Liver (tissue), 9 donors: ENCODE data around the gene CCDC92B. TPM values are rescaled to one million over a fixed set of nuclear protein-coding genes. Genes with fewer than 3 reads are reported as not detected.

Experiments
- DNase-seq: peaks from one replicate; pipeline ENCODE4 v3.0.0-alpha.2; 2017; ENCODE audit warnings: low spot score
- H3K27ac ChIP-seq, 2 donors: one replicate each; pipeline ENCODE4 v1.7.0; 2013; ENCODE audit warnings: inconsistent platforms in 2 of 2, low read length in 2 of 2, control low read depth in 1 of 2, low read depth in 1 of 2, mild to moderate bottlenecking in 1 of 2
- H3K27me3 ChIP-seq, 4 donors: one replicate each; pipeline versions ENCODE4 v1.6.1 to v1.7.0; 2013; ENCODE audit warnings: low read length in 3 of 4, inconsistent platforms in 1 of 4, mild to moderate bottlenecking in 1 of 4, moderate library complexity in 1 of 4; ENCODE audit not compliant: control insufficient read depth in 4 of 4, insufficient read depth in 4 of 4
- H3K36me3 ChIP-seq, 4 donors: one replicate each; pipeline versions ENCODE4 v1.6.1 to v1.7.0; 2013; ENCODE audit warnings: low read length in 3 of 4, mild to moderate bottlenecking in 3 of 4, low read depth in 1 of 4, moderate library complexity in 1 of 4; ENCODE audit not compliant: control insufficient read depth in 4 of 4, insufficient read depth in 3 of 4
- H3K4me1 ChIP-seq, 4 donors: one replicate each; pipeline versions ENCODE4 v1.6.1 to v1.7.0; 2013; ENCODE audit warnings: low read length in 3 of 4, mild to moderate bottlenecking in 3 of 4, moderate library complexity in 1 of 4; ENCODE audit not compliant: control insufficient read depth in 4 of 4, insufficient read depth in 4 of 4
- H3K4me3 ChIP-seq, 3 donors: one replicate each; pipeline versions ENCODE4 v1.6.1 to v1.7.0; 2013; ENCODE audit warnings: low read length in 3 of 3, control low read depth in 1 of 3, low read depth in 1 of 3, mild to moderate bottlenecking in 1 of 3
- H3K9ac ChIP-seq, 2 donors: one replicate each; pipeline ENCODE4 v1.7.0; 2013; ENCODE audit warnings: low read length in 2 of 2, mild to moderate bottlenecking in 2 of 2, moderate library complexity in 2 of 2, control low read depth in 1 of 2, low read depth in 1 of 2
- H3K9me3 ChIP-seq, 4 donors: one replicate each; pipeline versions ENCODE4 v1.6.1 to v1.7.0; 2013; ENCODE audit warnings: low read length in 3 of 4; ENCODE audit not compliant: control insufficient read depth in 4 of 4
- ATF3 ChIP-seq: IDR thresholded peaks from 2 replicates; pipeline ENCODE4 v1.6.1; 2016; ENCODE audit warnings: antibody characterized with exemption
- CTCF ChIP-seq: fragments of 150-350 bp; IDR thresholded peaks from 2 replicates; pipeline ENCODE4 v1.5.1; 2017; ENCODE audit warnings: improper control_type of control experiment, low read depth, low read length; ENCODE audit not compliant: missing input control
- EGR1 ChIP-seq, 2 donors: IDR thresholded peaks; 2 replicates each; pipeline ENCODE4 v1.6.1; 2016 to 2018; ENCODE audit warnings: antibody characterized with exemption in 2 of 2, low read depth in 2 of 2
- FOXA1 ChIP-seq: IDR thresholded peaks from 2 replicates; pipeline ENCODE4 v1.6.1; 2016; ENCODE audit warnings: antibody characterized with exemption
- FOXA2 ChIP-seq: IDR thresholded peaks from 2 replicates; pipeline ENCODE4 v1.6.1; 2016; ENCODE audit warnings: antibody characterized with exemption
- GABPA ChIP-seq, 2 donors: IDR thresholded peaks in 1 of 2; conservative IDR thresholded peaks in 1 of 2; 2 replicates each; pipeline ENCODE4 v1.6.1; 2016; ENCODE audit warnings: antibody characterized with exemption in 2 of 2, mild to moderate bottlenecking in 1 of 2, moderate library complexity in 1 of 2
- HNF4A ChIP-seq, 2 donors: conservative IDR thresholded peaks; 2 replicates each; pipeline ENCODE4 v1.6.1; 2016; ENCODE audit warnings: antibody characterized with exemption in 2 of 2, mild to moderate bottlenecking in 2 of 2
- HNF4G ChIP-seq: IDR thresholded peaks from 2 replicates; pipeline ENCODE4 v1.6.1; 2016; ENCODE audit warnings: antibody characterized with exemption
- JUND ChIP-seq, 2 donors: IDR thresholded peaks; 2 replicates each; pipeline ENCODE4 v1.6.1; 2016; ENCODE audit warnings: antibody characterized with exemption in 2 of 2
- MAX ChIP-seq: IDR thresholded peaks from 2 replicates; pipeline ENCODE4 v1.6.1; 2016; ENCODE audit warnings: antibody characterized with exemption
- NR2F2 ChIP-seq: IDR thresholded peaks from 2 replicates; pipeline ENCODE4 v1.6.1; 2016; ENCODE audit warnings: antibody characterized with exemption
- RAD21 ChIP-seq, 2 donors: IDR thresholded peaks; 2 replicates each; pipeline ENCODE4 v1.6.1; 2016; ENCODE audit warnings: antibody characterized with exemption in 2 of 2, mild to moderate bottlenecking in 2 of 2
- REST ChIP-seq: IDR thresholded peaks from 2 replicates; pipeline ENCODE4 v1.6.1; 2016; ENCODE audit warnings: antibody characterized with exemption, mild to moderate bottlenecking
- RXRA ChIP-seq, 2 donors: IDR thresholded peaks; 2 replicates each; pipeline ENCODE4 v1.6.1; 2017 to 2018; ENCODE audit warnings: antibody characterized with exemption in 2 of 2, mild to moderate bottlenecking in 1 of 2
- SP1 ChIP-seq: IDR thresholded peaks from 2 replicates; pipeline ENCODE4 v1.6.1; 2018; ENCODE audit warnings: antibody characterized with exemption, mild to moderate bottlenecking
- TAF1 ChIP-seq: conservative IDR thresholded peaks from 2 replicates; pipeline ENCODE4 v1.6.1; 2016; ENCODE audit warnings: antibody characterized with exemption, mild to moderate bottlenecking
- YY1 ChIP-seq: IDR thresholded peaks from 2 replicates; pipeline ENCODE4 v1.6.1; 2016; ENCODE audit warnings: antibody characterized with exemption, mild to moderate bottlenecking
- ZBTB33 ChIP-seq: IDR thresholded peaks from 2 replicates; pipeline ENCODE4 v1.6.1; 2016; ENCODE audit warnings: antibody characterized with exemption
- WGBS: extraction: QIAGEN DNeasy Blood & Tissue Kit; methylation state at CpG from one replicate; pipeline ENCODE4 v1.1.7; 2013; 5-methylcytosine and 5-hydroxymethylcytosine counted together
- polyA plus RNA-seq, 2 donors: library from polyadenylated mRNA; stranded (reverse) in 1 of 2; unstranded in 1 of 2; fragments of 200-250 nt in 1 of 2; fragments of >200 nt in 1 of 2; fragmentation: Nextera tagmentation in 1 of 2; extraction: Ambion mirVana in 1 of 2; gene quantifications; one replicate each; pipeline versions ENCODE4 v1.2.1 to v1.2.3, GENCODE V29; 2013 to 2015
- total RNA-seq, 2 donors: library from RNA; depleted of rRNA; stranded (reverse); fragments of >200 nt; gene quantifications; one replicate each; pipeline ENCODE4 v1.2.3, GENCODE V29; 2014
- donor health status: healthy.
- donor health status: healthy.
- donor health status: healthy.
- donor health status: healthy.
- donor health status: healthy.

CCDC92B gene
- total and polyA plus RNA-seq, 4 donors = not detected

DNA sequence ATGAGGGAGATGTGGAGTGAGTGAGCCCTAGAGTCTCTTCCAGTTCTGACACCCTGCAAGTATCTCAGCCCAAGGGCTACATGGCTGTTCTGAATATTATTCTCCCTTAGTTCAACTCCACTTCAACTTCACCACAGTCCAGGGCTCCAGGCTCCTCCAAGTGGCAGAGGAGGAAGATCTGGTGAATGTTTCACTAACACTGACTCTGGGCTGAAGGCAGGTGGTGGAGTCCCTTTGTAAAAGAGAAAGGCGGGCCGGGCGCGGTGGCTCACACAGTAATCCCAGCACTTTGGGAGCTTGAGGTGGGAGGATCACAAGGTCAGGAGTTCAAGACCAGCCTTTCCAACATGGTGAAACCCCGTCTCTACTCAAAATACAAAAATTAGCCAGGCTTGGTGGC lies 13.6 kb downstream of the CCDC92B start:
- no peak for TF ChIP-seq GABPA (IDR thresholded peaks at IDR 0.05 in 1 of 2, conservative IDR thresholded peaks at IDR 0.05 in 1 of 2)
- TF ChIP-seq FOXA2 = no peak
- no peak for TF ChIP-seq CTCF
- no peak for TF ChIP-seq RAD21 (IDR thresholded peaks at IDR 0.05)
- TF ChIP-seq HNF4G = no peak
- TF ChIP-seq TAF1 = no peak
- TF ChIP-seq RXRA (IDR thresholded peaks at IDR 0.05) = no peak
- no peak for TF ChIP-seq MAX
- TF ChIP-seq HNF4A (conservative IDR thresholded peaks at IDR 0.05) = no peak
- no peak for TF ChIP-seq ATF3
- no peak for TF ChIP-seq JUND (IDR thresholded peaks at IDR 0.05)
- TF ChIP-seq EGR1 (IDR thresholded peaks at IDR 0.05; ENCODE audit: low read depth in 2 of 2) = no peak
- TF ChIP-seq REST = no peak
- no peak for TF ChIP-seq NR2F2
- TF ChIP-seq YY1 = no peak
- no peak for TF ChIP-seq SP1
- TF ChIP-seq FOXA1 = no peak
- TF ChIP-seq ZBTB33 = no peak
- WGBS = 82% methylated on average over 5 of the region's 5 CpGs
- H3K36me3 ChIP-seq = no peaks in the 10 kb centered on the region
- peaks cover 0 to 5% (median 0%) of the 10 kb centered on the region in 4 donors for H3K27me3 ChIP-seq
- H3K4me3 ChIP-seq = no peak overlapping the region
- H3K4me1 ChIP-seq = no peaks in the 10 kb centered on the region
- H3K27ac ChIP-seq = no peak overlapping the region
- H3K9me3 ChIP-seq = no peaks in the 10 kb centered on the region
- no peak overlapping the region for H3K9ac ChIP-seq
- no peak for DNase-seq
